Osteocyte (in vitro differentiated cells): Measurements from ENCODE around the gene ACTL6A. TPM values are rescaled to one million over a fixed set of nuclear protein-coding genes. Genes with fewer than 3 reads are reported as not detected.
A peak's percentile ranks its signal among the peaks of the same experiment; 100 is the strongest.

Source experiments
- DNase-seq: peaks from one replicate; pipeline ENCODE4 v3.0.0; 2021; ENCODE audit warnings: mixed read lengths; ENCODE audit not compliant: unreplicated experiment; ENCODE audit errors: extremely low spot score
- H3K27ac Mint-ChIP-seq: one replicate; pipeline ENCODE4 v1.8.0; 2021; ENCODE audit warnings: mild to moderate bottlenecking, mixed read lengths; ENCODE audit not compliant: unreplicated experiment
- H3K27me3 Mint-ChIP-seq: one replicate; pipeline ENCODE4 v1.8.0; 2021; ENCODE audit warnings: mixed read lengths; ENCODE audit not compliant: unreplicated experiment
- H3K36me3 Mint-ChIP-seq: one replicate; pipeline ENCODE4 v1.8.0; 2021; ENCODE audit warnings: mixed read lengths; ENCODE audit not compliant: unreplicated experiment
- H3K4me1 Mint-ChIP-seq: one replicate; pipeline ENCODE4 v1.8.0; 2021; ENCODE audit warnings: mixed read lengths; ENCODE audit not compliant: unreplicated experiment
- H3K4me3 Mint-ChIP-seq: one replicate; pipeline ENCODE4 v1.8.0; 2021; ENCODE audit warnings: mild to moderate bottlenecking, moderate library complexity, mixed read lengths; ENCODE audit not compliant: unreplicated experiment
- H3K9me3 Mint-ChIP-seq: one replicate; pipeline ENCODE4 v1.8.0; 2021; ENCODE audit warnings: mixed read lengths; ENCODE audit not compliant: unreplicated experiment
- total RNA-seq: library from RNA; stranded (reverse); gene quantifications from 2 replicates; pipeline ENCODE4 v1.2.1, GENCODE V29; 2021
- TF ChIP-seq, protein P1 (sequence below): fragments of 200-600 bp; sonication (generic); IDR thresholded peaks from 2 replicates; pipeline ENCODE4 v1.5.0; 2021; ENCODE audit warnings: antibody characterized with exemption, mild to moderate bottlenecking, moderate library complexity

ACTL6A gene
- total RNA-seq, 1 donor from 2014 or later = 46.5 TPM

DNA sequence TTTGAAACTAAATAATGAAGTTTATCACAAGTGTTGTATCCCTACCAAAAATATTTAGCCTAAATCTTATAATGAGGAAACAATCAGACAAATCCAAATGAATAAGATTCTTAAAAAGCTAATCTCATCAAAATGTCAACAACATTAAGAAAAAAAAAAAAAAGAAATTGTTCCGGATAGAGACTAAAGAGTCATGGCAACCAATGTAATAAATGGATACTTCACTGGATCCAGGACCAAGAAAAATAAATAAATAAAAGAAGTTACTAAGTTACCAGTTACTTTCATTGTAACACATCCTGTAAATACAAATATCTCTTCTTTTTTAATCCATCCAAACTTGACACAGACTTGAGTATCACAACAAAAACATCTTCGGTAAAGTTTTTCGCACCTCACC, 41.1 kb downstream of the ACTL6A start:
- H3K36me3 Mint-ChIP-seq = peaks cover 21% of the 10 kb centered on the region
- H3K4me3 Mint-ChIP-seq = peak overlapping the region; percentile 99
- peaks cover 21% of the 10 kb centered on the region for H3K4me1 Mint-ChIP-seq
- TF ChIP-seq, protein P1, sequence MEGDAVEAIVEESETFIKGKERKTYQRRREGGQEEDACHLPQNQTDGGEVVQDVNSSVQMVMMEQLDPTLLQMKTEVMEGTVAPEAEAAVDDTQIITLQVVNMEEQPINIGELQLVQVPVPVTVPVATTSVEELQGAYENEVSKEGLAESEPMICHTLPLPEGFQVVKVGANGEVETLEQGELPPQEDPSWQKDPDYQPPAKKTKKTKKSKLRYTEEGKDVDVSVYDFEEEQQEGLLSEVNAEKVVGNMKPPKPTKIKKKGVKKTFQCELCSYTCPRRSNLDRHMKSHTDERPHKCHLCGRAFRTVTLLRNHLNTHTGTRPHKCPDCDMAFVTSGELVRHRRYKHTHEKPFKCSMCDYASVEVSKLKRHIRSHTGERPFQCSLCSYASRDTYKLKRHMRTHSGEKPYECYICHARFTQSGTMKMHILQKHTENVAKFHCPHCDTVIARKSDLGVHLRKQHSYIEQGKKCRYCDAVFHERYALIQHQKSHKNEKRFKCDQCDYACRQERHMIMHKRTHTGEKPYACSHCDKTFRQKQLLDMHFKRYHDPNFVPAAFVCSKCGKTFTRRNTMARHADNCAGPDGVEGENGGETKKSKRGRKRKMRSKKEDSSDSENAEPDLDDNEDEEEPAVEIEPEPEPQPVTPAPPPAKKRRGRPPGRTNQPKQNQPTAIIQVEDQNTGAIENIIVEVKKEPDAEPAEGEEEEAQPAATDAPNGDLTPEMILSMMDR = no peak
- no peaks in the 10 kb centered on the region for H3K27me3 Mint-ChIP-seq
- no peaks in the 10 kb centered on the region for H3K9me3 Mint-ChIP-seq
- H3K27ac Mint-ChIP-seq = peak overlapping the region; percentile 99
- no peak for DNase-seq

DNA sequence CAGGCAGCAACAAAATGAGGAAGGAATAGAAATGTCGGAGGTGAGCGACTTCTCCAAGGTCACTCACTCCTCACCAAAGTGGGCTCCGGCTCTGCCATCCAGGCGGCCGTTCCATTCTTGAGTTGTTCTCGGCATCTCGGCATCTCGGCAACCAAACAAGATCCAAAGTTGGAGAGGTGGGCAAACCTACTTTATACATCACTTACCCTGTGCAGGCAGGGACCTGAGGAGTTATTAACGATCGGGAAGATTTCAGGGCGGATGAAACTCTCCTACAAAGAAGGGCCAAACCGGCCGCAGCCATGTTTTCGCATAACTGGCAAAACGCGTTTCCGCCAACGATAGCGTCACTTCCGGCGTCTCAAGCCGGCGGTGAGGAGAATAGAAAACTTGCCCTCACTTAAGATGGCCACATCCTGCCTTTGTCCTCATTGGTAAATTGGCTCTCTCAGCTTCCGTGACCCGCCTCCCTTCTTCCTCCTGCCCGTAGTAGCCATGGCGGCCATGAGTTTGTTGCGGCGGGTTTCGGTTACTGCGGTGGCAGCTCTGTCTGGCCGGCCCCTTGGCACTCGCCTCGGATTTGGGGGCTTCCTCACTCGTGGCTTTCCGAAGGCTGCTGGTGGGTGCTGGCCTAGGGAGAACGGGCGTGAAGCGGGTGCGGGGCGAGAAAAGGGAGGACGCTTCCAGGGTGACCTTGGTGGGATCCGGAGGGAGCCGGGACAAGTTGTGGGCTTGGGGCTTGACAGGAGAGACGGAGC, 41.8 kb downstream of the ACTL6A start, which contains the start of the genes MRPL47 and NDUFB5:
TSS of gene MRPL47 (minus strand) at position 318 of the 758 bp plus-strand sequence. CDS start at position 304, 14 bp downstream.
TSS of gene NDUFB5 (plus strand) at position 474 of the 758 bp plus-strand sequence. CDS start at position 496, 22 bp downstream.
- no peaks in the 10 kb centered on the region for H3K9me3 Mint-ChIP-seq

DNA sequence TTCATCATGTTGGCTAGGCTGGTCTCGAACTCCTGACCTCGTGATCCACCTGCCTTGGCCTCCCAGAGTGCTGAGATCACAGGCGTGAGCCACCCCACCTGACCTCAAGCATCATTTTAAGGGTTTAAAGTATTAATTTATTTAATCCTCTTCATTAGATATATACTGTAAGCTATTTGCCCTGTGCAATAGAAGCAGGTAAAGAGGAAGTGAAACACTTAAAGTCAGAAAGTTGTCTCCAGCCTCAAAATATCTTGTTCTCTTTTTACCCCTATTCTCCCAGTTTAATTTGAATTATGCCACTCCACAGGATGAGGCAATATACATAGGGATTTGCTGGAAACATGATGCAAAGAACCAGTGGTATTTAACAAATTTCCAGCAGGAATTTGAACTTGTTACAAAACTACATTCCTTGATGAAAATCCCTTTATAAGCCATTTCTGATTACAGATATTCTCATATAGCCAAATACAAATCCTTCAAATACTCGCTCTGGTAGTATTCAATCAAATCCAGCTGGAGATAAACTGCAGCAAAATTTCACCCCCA, 43.9 kb downstream of the ACTL6A start:
- H3K4me1 Mint-ChIP-seq = peaks cover 20% of the 10 kb centered on the region
- peaks cover 6% of the 10 kb centered on the region for H3K36me3 Mint-ChIP-seq
- DNase-seq = no peak
- peak overlapping the region; percentile 3 for H3K4me3 Mint-ChIP-seq
- no peaks in the 10 kb centered on the region for H3K27me3 Mint-ChIP-seq
- no peaks in the 10 kb centered on the region for H3K9me3 Mint-ChIP-seq
- TF ChIP-seq, protein P1 = no peak
- H3K27ac Mint-ChIP-seq = no peak overlapping the region

More for the DNA sequence above, 41.8 kb downstream of the ACTL6A start, which contains the start of the genes MRPL47 and NDUFB5:
- Mint-ChIP-seq H3K4me1 (peaks cover 21% of the 10 kb centered on the region), H3K4me3 (peak within 1 kb of the TSS; percentile 99), H3K27me3 (no peaks in the 10 kb centered on the region), H3K27ac (peak within 1 kb of the TSS; percentile 99), H3K36me3 (peaks cover 16% of the 10 kb centered on the region)
- DNase-seq = peak; percentile 95
- TF ChIP-seq, protein P1 = no peak

DNA sequence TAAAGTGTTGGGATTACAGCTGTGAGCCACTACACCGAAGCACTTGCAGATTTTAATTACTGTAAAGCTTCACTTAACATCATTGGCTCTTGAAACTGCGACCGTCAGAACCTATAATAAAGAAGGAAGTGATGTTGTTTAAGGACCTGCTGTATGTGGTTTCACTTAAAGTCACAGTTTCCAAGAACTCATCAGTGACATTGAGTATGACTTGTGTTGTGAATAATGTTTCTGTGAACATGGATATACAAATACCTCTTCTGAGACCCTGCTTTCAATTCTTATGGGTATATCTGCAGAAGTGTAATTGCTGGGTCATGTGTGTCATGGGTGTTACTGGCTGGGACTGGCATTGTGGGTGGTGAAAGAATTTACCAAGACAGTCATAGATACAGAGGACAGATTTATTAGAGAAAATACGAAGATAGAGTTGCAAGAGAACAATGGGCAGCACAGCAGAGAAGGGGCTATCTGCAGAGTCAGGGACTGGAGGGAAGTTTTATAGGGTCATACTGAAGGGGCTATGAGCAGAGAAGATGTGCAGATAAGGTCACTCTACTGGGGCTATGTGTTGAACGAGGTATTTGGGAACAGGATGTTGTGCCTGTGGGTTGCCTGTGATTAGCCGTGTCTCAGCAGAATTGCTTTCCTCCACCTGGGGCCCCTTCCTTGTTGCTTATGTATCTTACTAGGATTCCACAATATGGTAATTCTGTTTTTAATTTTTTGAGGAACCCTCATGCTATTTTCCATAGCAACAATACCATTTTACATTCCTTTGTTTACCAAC, 46.4 kb downstream of the ACTL6A start:
- TF ChIP-seq, protein P1 = no peak
- peaks cover 19% of the 10 kb centered on the region for H3K4me1 Mint-ChIP-seq

More for the DNA sequence above, 46.4 kb downstream of the ACTL6A start:
- no peak overlapping the region for H3K4me3 Mint-ChIP-seq
- H3K27me3 Mint-ChIP-seq = no peaks in the 10 kb centered on the region
- no peaks in the 10 kb centered on the region for H3K9me3 Mint-ChIP-seq
- DNase-seq = no peak
- H3K36me3 Mint-ChIP-seq = peaks cover 6% of the 10 kb centered on the region
- peak overlapping the region; percentile 2 for H3K27ac Mint-ChIP-seq
